Inflammatory macrophage (primary cell): ENCODE data around the gene PCDH1.

ENCODE experiments used
- DNase-seq, 2 donors: peaks; one replicate each; pipeline ENCODE4 v3.0.0-alpha.2; 2020 to 2022

PCDH1 gene

DNA sequence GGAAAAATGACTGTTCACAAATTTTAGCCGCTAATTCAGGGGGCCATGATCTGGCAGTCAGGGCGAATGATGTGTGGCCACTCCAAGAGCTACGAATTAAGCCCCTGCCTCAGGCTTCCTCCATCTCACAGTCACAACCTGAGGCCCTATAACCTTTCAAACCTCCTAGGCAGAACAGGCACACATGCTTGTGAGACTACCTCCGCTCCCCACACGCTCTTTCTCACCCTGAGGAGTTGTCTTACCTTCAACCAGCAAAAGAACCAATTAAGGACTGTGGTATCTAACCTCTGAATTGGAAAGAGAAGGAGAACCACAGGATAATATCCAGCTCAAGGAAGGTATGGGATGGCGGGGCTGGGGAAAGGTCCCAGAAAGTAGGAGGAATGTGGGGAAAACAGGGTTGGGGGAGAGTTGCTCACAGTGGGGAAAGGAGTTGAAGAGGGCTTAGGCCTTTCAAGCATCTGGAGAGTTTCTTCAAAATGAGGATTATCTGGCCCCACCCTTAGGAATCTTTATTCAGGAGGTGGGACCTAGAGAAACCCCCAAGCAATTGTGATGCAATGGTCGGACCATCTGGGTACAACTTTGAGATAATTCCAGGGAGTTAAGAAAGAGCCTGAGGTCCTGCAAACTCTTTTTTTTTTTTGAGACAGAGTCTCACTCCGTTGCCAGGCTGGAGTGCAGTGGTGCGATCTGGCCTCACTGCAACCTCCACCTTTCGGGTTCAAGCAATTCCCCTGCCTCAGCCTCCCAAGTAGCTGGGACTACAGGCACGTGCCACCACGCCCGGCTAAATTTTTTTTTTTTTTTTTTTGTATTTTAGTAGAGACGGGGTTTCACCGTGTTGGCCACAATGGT is 5.5 kb downstream of the PCDH1 start:
- no peak for DNase-seq

DNA sequence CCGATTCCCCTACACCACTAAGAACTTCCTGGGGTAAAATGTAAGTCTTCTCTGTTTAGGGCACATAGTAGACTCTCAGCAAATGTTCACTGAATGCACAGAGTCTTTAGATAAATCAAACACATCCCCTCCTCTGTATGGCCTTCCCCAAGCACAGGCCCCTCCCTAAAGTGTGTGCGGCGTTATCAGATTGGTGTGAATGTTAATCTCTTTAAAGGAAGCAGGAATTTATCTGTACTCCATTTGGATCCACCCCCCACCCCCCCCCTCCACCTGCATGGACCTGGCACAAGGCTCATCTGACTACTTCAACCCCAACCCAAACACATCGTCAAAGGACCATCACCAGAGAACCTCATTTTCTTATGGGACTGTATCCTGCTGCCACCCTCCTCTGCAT is 6.3 kb downstream of the PCDH1 start:
- no peak for DNase-seq

DNA sequence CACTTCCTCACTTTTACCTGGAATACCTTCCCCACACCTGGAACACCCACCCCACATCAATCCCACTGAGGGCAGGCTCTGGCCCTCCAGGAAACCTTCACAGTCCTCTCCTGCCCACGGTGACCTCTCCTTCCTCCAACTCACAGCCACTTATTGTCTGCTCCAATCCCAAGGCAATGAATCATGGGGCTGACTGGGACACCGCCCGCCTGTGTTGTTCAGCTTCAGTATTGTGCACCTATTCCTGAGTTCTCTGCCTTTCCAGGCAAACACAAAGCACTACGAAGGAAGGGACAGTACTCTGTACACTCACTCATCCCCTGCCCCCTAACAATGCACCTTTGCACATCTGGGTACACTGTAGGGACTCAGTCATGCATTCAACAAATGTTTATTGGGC is 7.3 kb downstream of the PCDH1 start:
- no peak for DNase-seq

DNA sequence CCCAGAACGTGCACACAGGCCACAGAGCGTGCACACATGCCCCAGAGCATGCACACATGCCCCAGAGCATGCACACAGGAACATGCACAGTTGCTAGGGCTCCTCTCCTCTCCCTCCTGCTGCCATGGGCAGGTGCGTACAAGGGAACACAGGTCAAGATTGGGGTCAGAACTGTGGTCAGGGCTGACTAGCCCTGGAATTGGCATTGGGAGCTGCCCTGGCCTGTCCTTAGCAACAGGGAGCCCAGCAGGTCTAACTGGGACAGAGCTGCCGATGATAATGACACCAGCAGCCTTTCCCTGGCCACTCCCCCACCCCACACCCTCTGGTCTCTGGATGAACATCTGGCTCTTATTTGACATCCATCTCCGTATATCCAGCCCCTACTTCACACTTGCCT is 8.0 kb downstream of the PCDH1 start:
- no peak for DNase-seq

DNA sequence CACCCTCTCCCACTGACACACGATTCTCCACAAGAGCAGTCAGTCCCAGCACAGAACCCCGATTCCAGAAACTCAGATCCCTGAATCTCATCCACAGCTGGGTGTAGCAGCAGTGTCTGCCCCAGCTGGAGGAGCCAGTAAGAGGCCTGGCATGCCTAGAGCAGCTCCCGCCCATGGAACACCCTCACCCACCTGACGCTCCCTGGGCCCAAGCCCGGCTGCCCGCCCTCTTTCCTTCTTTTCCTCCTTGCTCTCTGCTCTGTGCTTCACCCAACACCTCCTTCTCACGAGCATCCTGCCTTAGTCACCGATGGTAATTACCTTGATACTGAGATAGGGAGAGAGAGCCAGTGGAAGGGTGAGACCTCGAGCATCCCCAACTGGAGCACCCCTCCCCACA is 8.7 kb downstream of the PCDH1 start:
- no peak for DNase-seq

DNA sequence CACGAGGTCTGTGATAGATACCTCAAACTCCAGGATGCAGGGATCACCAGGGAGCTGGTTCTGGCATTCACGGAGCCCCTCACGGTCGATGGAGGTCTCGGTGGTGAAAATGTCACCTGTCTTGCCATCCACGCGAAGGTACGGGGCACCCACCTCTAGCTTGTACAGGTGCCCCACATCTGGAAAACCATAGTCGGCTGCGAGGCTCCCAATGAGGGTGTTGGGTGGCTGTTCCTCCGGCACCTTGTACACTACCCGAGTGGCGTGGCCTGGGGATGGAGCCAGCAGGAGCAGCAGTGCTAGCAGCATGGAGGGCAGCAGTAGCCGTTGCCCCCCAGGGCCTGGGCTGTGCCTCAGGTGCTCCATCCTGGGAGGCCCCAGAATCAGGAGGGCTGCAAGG is 9.2 kb downstream of the PCDH1 start:
- no peak for DNase-seq

DNA sequence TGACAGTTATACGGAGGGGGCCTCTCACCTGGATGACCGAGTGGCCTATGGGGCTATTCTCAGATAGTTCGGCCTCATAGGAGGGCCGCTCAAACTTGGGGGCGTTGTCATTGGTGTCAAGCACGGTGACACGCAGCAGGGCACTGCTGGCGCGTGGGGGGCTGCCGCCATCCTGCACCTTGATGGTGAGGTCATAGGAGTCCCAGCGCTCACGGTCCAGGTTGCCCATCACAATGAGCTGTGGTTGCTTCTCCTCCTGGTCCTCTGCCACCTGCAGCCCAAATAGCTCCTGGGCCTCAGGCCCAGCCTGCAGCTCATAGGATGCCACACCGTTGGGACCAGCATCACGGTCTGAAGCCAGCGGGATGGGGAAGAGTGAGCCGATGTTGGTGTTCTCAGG is 9.7 kb downstream of the PCDH1 start:
- no peak for DNase-seq

DNA sequence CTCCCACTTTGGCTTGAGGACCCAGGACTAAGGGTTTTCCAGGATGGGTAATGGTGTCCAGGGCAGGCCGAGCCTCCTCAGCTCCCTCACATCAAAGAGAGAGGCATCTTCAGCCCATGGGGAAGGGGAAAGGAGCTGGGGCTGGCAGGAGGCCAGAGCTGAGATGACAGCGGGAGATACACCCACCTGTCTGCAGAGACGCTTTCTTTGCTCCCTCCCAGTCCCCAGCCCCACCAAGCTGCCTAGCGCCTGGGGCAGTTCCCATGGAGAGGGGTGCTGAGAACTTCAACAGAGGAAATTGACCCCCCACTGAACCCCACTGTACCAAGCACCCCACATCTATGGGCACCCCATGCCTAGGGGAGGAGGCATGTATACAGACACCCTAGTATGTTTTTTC is 10.6 kb downstream of the PCDH1 start:
- DNase-seq, result no peak

DNA sequence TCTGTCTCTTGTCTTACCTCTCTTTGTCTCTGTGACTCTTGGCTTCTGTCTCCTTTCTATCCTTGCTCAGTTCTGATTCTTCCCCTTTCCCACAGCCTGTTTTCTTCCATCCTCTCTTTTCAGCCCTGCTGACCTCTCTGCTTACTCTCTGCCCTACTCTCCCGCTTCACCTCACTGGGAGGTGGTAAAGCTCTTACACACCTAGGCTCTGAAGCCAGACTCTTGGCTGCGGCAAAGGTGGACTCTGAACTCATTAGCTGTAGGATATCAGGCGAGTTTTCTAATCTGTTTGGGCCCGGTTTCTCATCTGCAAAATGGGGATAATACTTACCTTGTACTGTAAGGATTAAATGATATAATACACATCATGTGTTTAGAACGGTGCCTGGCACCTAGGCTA is 11.1 kb downstream of the PCDH1 start:
- DNase-seq, result no peak

DNA sequence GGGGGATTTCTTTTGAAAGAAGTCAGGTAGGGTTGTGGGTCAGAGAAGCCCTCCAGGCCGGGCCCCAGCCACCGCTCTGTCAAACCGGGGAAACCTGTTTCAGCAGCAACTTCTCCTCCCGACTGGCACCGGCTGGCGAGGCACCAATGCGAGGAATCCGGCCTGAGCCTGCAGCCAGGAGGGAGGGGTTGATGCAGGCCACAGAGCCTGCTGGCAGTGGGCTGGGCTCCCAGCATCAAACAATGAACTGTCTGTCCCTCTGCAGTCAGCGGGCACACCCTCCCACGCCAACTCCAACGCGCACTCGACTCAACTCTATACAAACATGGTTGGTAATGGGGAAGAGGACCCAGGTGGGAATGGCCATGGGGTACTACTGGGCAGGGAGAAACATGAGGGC is 12.1 kb downstream of the PCDH1 start:
- no peak for DNase-seq

DNA sequence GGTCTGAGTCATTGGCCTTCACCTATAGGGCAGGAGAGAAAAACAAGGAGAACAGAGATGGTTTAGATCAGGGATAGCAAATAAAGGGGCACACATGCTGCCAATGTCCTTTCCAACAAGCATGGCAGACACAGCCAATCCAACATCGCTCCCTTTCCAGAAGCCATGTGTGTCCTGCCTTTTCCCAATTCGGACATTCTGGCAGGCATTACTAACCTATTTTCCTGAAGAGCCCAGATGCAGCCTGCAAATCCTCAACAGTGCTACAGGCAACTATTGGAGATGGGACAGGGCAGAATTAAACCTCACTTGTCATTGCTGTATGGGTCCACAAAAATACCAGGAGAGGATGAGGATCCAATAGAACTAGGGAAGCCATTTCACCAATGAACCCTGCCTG is 12.8 kb downstream of the PCDH1 start:
- no peak for DNase-seq

DNA sequence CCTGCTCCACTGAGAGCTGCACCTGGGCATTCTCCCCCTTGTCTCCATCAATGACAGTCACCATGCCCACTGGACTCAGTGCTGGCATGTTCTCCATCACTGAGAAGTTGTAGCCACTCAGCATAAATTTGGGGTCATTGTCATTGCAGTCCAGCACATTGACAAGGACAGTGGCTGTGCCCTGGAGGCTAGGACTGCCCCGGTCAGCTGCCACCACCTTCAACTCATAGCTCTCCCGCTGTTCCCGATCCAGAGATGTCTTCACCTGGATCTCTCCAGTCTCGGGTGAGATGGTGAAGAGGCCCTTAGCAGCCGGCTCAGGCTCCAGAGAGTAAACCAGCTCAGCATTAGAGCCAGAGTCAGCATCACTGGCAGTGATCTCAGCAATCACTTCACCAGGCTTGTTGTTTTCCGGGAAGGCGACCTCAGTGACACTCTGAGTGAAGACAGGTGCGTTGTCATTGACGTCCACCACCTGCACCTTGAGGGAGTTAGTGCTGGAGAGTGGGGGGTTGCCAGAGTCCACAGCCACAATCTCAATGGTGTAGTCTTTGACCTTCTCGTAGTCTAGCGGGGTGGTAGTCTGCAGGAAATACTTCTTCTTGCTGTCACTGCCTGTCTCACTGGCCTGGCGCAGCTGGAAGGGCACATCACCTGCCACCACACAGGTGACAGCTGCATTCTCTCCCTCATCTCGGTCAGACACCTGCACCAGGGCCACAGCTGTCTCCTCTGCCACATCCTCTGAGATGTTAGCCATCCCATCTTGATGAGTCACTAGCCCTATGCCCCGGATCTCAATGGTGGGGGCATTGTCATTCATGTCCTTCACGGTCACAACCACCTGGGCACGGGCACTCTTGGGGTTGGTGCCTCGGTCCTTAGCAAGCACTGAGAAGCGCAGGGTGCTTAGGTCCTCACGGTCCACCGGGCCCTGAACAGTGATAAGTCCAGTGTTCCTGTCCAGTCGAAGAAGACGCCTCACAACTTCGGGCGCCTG is 13.5 kb downstream of the PCDH1 start:
- DNase-seq, result no peak

DNA sequence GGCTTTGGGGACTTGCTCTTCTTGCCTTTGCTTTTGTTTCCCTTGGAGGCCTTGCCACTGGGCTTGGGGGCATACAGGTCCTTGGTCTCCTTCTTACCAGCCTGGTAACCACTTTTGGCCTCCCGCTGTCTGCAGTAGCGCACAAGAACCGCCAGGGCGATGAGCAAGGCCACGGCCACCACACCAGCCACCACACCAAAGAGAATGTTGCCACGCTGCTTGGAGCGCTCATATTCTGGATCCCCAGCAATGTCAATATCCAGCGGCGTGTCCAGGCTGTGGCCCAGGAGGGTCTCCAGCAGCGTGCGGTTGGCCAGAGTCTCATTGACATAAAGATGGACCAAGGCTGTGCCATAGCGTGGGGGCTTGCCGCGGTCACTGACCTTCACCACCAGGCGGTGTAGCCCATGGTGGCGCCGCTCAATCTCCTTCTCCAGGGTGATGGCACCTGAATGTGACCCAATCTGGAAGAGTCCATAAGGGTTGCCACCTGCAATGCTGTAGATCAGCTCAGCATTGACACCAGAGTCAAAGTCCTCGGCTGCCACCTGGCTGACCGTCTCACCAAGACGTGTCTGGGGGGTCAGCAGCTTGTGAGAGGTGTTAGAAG is 14.5 kb downstream of the PCDH1 start:
- DNase-seq, result no peak

DNA sequence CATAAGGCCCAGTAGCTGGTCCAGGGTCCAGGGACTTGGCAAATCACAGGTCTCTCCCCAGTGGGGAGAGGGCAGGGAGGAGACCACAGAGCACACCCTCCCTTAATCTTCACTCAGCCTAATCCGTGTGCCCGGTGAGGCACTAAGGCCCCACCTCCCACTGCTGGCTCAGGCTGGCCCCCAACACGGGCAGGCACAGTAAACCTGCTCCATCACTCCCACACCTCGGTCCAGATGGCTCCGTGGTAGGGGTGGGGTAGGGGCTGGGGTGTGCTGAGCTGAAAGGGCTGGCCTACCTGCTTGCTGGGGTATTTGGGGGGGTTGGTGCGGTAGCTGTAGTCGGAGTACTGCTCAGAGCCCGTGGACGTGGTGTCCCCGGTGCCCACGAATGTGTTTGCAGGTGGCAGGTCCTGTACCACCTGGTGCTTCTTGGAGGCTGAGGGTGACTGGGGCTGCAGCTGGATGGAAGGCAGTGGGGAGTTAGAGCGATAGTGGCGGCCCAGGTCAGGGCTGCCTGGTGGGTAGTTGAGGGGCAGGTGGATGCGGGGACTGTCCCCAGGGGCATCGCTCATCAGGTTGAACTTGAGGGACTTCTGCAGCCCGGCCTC is 15.2 kb downstream of the PCDH1 start:
- no peak for DNase-seq

DNA sequence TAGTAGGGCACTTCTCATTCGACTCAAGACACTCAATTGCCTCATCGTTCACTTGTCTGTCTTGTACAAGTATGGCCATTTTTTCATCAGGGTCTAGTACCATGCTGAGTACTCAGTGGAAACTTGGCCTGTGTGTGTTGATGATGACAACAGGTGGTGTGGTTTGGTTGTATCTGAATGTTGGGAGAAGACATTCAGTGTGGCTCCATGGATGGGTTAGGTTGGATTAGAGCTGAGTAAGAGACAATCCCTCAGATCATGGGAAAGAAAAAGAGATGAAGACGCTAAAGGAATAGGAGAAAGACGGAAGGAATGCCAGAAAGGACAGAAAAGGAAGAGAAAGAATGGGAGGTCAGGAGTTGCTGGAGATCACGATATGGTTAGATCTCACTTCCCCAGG is 17.0 kb downstream of the PCDH1 start:
- no peak for DNase-seq

DNA sequence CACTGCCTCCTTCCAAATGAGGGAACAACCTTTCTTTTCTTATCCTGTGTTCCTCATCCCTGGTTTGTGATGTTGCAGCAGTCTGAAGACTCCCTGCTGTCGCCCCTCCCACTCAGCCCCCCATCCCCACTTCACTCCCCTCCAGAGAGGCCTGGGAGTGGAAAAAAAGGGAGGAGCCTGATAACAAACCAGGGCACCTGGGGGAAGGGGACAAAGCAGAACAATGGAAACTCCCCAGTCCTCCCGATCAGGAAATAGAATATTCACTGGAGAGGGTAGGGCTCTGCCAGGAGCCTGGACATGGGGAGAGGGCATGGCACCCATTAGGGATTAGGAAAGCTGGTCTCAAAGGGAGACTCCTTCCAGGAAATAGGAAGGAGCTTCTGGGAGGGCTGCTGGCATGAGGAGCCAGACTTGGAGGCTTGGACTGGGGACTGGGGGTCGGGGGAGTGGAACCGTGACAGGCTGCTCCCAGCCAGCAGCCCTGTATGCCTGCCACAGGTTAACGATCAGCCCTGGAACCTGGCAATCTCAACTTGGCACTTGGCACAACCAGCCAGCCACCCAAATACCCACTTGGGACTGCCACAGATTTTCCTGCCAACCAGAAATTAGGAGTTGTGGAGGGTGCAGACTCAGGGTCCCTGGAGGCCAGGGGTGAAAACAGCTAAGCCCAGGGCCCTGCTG is 20.0 kb downstream of the PCDH1 start:
- no peak for DNase-seq

DNA sequence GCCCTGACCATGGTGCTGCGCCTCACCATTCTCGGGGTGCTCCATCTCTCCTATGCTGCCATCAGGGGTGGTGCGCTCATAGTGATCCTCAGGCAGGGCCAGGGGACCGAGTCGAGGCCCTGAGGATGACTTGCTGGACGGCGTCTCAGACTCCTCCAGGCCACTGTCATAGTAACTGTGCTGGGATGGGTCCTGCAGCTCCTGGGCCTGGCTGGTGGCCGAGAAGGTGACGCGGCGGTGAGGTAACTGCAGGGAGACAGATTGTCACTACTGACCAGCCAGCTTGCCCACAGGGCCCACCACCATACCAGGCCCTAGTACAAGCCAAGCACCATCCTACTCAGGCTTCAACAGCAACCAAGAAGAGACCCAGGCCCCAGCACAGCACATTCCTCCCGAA is 21.0 kb downstream of the PCDH1 start:
- DNase-seq, result no peak

DNA sequence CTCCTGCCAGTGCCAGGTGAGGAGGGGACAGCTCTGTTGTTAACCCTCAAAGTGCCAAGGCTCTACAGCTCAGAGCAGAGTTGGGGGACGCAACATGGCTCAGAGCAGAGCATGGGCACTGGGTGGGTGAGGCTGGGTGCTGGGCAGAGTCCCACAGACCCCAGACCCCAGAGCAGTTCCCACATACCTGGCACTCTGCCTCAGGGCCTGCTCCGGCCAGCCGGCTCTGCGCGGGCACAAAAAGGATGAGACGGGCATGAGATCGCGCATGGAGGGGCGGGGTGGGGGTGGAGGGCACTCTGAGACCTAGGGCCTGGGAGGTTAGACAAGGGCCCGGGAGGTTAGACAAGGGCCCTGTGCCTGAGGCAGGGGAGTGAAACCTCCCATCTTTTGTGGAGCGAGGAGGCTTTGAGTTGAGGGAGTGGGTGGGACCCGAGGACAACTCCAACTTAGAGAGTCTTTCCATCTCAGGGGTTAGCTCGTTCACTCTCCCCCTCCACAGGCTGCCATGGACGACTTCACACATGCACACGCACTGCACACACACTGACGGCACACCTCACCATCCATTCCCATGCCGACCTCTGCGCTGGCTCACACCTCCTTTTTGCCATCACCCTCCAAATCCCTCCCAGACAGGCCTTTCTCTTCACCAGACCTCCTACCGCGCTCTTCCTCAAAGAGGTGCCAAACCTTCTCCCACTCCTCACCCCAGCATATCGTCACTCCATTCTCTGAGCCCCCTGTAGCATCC is 22.0 kb downstream of the PCDH1 start:
- DNase-seq, result no peak

DNA sequence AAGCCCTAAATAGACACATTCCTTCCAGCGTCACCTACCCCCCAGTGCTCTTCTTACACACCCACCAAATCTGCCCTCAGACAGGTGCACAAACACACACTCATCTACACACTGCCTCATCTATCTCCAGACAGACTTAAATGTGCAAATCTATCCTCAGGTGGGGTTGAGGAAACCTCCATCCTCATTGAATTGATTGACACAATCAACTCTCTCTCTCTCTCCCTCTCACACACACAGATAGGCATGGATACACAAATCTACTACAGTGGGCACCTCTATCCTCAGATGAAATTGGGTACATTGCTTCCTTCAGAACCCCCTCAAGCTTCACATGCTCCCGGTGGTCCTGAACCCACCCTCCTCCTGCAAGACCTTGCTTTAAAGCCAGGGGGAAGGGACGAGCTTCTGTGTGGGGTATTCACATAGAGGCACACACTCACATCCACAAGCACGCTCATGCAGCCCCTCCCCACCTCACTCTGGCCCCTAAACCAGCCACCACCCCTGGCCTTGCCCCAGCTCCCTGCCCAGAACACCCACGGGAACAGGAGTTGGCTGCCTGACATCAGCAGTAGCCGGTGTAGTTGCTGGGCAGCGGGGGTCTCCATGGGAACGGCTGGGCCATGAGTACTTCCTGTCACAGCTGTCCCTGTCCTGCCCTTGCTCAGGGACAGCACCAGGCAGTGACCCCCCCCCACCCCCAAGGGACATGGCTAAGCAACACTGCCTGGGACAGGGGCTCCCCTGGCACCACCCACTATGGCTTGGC is 22.8 kb downstream of the PCDH1 start:
- no peak for DNase-seq

DNA sequence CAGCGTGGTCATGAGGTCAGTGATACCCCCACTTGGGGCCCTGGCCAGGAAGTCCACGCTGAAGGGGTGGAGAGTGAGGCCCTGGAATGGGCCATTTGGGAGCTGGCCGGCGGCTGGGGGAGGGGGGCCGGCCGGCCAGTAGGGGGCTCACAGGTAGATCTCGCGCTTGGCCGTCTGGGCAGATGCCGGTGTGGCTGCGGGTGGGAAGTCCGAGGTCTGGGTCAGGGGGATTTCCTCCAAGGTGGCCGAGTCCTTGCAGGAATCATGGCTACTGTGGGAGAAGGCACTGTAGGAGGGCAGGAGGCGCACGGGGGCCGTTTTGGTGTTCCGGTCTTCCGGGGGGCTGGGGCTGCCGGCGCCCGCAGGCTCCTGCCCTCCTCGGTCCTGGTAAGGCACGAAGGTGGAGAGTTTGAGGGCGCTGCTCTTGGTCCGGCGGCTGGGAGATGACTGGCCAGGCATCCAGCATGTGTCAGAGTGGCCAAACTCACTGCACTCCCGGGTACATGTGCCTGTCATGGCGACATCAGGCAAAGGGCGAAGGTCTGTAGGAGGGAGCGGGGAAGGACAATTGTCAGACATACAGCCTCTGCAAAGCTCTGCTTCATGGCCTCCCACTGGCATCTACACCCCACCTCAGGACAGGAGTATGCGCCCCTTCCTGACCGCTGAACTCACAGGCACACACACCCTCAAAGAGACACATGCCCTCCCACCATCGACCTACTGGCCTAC is 24.1 kb downstream of the PCDH1 start:
- no peak for DNase-seq
